Choroid plexus epithelial cell (primary cell): Measurements from ENCODE around the gene RAB35.
"Not testable (repeated sequence)": the region's sequence is repeated elsewhere in the genome, so short reads cannot be mapped to it uniquely, and the experiment has no call there.

Experiments
- DNase-seq: peaks from one replicate; pipeline ENCODE4 v3.0.0-alpha.2; 2010; ENCODE audit warnings: low read depth
- H3K4me3 ChIP-seq: 2 replicates; pipeline ENCODE4 v1.5.1; 2011; ENCODE audit warnings: low read depth, mild to moderate bottlenecking, control low read depth, low read length, moderate library complexity
- TF ChIP-seq, protein P1 (sequence below): conservative IDR thresholded peaks from 2 replicates; pipeline ENCODE4 v1.5.1; 2011; ENCODE audit warnings: low read depth, mild to moderate bottlenecking, control low read depth, inconsistent platforms, low read length, moderate library complexity

Gene RAB35

DNA sequence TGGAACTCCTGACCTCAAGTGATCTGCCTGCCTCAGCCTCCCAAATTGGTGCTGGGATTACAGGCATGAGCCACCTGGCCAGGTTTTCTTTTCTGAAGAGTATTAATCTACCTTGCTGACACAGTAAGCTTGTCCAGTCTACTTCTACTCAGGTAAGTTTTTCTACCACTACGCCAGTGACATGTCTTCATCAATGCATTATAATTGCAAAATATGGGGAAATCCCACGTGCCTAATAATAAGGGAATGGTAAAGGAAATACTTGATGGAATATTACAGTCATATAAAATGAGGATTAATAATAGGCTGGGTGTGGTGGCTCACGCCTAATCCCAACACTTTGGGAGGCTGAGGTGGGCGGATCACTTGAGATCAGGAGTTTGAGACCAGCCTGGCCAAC lies 62.3 kb downstream of the RAB35 start:
- no peak overlapping the region for H3K4me3 ChIP-seq
- DNase-seq: no peak
- TF ChIP-seq, protein P1, sequence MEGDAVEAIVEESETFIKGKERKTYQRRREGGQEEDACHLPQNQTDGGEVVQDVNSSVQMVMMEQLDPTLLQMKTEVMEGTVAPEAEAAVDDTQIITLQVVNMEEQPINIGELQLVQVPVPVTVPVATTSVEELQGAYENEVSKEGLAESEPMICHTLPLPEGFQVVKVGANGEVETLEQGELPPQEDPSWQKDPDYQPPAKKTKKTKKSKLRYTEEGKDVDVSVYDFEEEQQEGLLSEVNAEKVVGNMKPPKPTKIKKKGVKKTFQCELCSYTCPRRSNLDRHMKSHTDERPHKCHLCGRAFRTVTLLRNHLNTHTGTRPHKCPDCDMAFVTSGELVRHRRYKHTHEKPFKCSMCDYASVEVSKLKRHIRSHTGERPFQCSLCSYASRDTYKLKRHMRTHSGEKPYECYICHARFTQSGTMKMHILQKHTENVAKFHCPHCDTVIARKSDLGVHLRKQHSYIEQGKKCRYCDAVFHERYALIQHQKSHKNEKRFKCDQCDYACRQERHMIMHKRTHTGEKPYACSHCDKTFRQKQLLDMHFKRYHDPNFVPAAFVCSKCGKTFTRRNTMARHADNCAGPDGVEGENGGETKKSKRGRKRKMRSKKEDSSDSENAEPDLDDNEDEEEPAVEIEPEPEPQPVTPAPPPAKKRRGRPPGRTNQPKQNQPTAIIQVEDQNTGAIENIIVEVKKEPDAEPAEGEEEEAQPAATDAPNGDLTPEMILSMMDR: no peak

DNA sequence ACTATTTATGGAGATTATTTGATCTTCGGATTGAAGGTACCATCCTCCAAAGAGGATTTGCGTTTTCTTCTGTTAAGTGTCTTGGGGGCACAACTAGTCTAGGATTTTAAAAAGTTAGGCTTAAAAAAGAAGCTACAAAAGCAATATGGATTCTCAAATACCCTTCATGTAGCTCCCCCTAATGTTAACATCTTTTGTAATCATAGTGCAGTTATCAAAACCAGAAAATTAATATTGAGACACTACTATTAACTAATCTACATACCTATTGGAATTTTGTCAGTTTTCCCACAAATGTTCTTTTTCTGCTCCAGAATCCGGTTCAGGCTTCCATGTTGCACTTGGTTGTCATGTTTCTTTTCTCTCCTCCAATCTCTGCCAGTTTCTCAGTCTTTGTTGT lies 65.0 kb downstream of the RAB35 start:
- no peak for DNase-seq
- no peak overlapping the region for H3K4me3 ChIP-seq
- TF ChIP-seq, protein P1: no peak

DNA sequence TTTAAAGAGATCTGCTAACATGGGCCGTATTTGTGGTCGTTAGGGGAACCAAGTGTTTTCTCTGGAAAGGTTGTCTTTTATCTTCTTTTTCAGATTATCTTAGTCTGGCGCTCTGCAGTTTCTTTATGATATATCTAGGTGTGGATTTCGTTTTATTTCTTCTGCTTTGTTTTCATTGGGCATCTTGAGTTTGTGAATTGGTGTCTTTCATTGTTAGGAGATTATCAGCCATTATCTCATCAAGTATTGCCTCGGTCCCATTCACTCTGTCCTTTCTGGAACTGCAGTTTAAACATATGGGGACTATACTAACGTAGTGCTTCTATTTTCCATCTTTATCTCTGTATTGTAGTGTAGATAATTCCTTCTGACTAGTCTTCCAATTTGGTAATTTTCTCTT lies 67.1 kb downstream of the RAB35 start:
- TF ChIP-seq, protein P1: no peak
- H3K4me3 ChIP-seq: no peak overlapping the region
- no peak for DNase-seq

DNA sequence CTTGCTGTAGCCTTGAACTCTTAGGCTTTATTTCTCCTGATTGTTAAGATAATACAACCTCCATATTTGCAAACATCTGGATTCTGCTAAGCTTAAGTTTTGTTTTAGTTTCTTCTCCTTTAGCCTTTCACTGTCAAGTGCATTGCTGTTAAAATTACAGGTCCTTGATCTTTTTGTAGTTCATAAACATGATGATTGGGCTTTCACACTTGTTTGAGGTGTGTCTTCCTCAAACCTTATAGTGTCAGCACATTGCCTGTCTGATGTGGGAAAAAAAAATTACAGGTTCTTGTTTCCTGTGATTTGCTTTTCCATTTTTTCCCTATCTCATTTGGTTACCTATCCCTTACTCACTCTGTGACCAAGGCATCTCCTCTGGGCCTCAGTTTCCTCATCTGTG lies 68.3 kb downstream of the RAB35 start:
- no peak overlapping the region for H3K4me3 ChIP-seq
- TF ChIP-seq, protein P1: no peak
- no peak for DNase-seq

DNA sequence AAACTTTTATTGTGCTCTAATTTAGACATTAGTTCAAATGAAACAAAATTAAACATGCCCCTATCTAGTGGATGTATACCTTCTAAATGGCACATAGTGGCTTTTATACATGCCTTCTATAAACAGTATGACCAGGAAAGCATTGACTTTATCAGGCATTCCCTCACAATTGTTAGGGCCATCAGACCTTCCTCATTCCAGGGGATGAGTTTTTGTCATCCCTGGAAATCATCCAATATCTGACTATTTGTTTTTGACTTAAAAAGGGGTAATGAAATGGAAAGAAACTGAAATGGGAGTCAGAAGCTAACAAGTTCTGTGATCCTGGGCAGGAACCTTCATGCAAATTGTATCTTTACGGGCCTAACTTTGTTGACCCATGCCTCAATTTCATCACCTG lies 69.5 kb downstream of the RAB35 start:
- DNase-seq: no peak
- TF ChIP-seq, protein P1: no peak
- H3K4me3 ChIP-seq: no peak overlapping the region

DNA sequence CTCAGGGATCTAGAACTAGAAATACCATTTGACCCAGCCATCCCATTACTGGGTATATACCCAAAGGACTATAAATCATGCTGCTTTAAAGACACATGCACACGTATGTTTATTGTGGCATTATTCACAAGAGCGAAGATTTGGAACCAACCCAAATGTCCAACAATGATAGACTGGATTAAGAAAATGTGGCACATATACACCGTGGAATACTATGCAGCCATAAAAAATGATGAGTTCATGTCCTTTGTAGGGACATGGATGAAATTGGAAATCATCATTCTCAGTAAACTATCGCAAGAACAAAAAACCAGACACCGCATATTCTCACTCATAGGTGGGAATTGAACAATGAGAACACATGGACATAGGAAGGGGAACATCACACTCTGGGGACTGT lies 71.2 kb downstream of the RAB35 start:
- not testable (repeated sequence) for H3K4me3 ChIP-seq

More for the DNA sequence above, 71.2 kb downstream of the RAB35 start:
- DNase-seq: not testable (repeated sequence)
